ENCODE results near the gene CD82.
A peak's percentile ranks its signal among the peaks of the same experiment; 100 is the strongest.

CD82 gene

GRCh38 chr11:44565211-44565952 is at the start of gene CD82:
Gene CD82, plus strand, starts transcription at chr11:44565663. Its CDS starts 29,000 bp downstream, at chr11:44594663.
- peak; percentile 100 for DNase-seq

GRCh38 chr11:44516688-44517507 is 48.6 kb upstream of the CD82 start:
- DNase-seq = no peak

DNA sequence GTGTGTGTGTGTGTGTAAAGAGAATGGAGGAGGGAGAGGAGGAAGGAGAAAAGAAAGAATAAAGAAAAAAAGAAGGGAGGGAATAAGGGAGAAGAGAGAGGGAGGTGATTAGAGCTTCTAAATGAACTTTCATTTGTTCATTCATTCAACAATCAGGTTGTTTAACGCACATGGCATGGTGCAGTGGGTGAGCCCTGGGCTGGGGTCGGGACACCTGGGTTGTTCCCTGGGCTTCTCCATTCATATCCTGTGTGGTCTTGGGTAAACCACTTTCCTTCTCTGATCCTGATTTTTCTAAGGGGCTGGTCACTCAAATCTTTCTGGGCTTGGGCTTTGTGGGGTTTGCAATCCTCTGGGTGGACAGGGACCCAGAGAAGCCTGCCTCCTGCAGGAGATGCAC is 47.9 kb upstream of the CD82 start:
- no peak for DNase-seq

DNA sequence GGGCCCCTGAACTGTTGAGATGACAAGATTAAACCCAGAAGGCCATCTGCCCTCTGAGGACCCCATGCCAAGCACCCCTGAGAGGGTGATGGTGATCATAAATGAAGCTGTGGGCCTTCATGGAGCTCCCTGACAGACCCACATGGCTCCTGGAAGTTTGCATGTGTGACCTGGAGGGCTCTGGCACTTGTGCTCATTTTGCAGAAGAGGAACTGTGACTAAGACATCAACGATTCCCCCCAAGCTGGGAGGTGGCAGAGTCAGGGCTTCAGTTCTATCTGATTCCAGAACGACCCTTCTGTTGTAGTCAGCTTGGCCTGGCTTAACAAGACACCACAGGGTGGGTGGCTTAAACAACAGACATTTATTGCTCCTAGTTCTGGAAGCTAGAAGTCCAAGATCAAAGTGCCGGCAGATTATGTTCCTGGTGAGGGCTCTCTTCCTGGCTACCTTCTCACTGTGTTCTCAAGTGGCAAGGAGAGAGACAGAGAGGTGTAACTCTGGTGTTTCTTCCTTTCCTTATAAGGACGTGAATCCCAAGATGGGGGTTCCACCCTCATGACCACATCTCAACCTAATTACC is 46.4 kb upstream of the CD82 start:
- no peak for DNase-seq

DNA sequence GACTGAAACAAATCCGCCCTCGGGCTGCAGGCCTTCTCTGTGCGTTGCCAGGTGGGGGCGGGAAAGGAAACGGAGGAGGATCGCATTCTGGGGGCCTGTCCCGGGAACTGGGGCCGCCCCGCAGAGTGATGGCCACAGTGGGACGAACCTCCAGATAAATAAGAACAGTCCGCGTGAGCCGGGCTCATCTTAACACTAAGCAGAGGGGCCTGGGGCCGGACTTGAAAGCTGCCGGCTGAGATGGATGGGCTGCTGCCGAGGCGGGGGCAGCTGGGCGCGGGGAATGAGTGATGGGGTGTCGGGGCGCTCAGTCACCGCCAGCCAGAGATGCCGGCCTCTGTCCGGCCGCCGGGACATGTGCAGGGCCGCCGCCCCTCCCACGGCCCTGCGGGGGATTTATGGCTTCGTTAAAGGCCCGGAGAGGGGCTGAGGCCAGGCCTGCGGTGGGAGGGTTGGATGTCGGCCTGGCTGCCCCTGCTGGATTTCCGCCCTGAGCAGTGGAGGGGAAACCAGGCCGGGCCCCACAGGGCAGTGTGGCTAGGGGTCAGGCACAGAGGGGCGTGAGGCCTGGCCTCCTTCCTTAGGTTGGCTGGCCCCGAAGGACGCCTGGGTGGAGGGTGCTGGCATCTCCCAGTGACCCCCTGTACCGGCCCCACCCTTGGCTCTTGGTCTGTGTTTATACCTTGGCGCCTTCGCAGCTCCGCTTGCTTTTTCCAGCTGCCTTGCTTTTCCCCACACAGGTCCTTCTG is 45.3 kb upstream of the CD82 start:
- peak; percentile 74 for DNase-seq

- no peak for DNase-seq
Observed at GRCh38 chr11:44521148-44521547, 44.3 kb upstream of the CD82 start.

DNA sequence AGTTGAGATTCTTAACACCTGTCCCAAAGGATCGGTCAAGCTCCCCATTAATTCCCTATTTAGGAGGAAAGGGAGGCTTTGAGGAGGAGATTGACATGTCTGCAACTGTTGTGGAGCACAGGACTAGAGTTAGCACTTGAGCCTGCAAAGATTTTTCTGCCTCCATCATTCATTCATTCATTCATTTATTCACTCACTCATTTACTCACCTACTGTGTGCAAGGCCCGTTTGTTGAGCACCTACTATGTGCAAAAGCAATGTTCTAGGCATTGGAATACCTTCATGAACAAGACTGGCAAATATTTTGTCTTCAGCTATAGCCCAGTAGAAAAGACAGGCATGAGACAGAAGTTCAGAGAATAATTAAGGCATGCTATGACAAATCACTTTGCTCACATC is 43.2 kb upstream of the CD82 start:
- DNase-seq = no peak

DNA sequence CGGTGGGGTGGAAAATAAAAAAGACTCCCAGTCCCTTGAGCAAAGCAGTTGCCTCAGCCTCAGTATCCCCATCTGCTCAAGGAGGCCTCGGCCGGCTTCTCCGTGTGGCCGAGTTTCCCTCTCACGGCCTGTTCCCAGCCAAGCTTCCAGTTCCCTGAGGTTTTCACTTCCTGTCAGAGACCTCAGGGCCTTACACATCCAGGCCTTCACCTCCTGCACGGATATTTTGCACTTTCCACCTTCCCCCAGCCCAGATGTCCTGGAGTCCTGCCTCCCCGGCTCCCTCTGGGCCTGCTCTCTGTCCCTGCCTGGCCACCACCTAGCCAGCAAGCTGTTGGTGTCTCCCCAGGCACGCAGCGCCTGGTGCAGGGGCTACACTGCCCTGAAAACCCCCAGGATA is 41.1 kb upstream of the CD82 start:
- DNase-seq = no peak

DNA sequence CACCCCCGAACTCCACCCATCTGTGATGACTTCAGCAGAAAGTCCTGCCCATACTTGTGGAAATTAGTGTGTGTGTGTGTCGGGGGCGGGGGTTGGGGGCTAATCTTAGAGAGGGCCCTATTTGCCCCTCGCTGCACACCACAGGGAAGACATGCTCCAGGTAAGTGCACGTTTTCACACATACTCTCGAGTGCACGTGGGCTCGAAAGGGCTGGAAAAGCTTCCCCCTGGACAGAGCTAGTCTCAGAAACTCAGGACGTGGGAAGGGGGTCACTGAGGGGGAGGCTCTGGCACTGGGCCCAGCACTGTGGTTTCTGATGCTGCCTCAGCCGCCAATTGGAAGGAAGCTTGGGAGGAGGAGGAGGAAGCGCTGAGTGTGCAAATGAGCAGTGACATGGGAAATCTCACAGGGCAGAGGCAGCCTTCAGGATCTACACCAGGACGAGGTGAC is 40.7 kb upstream of the CD82 start:
- DNase-seq = peak; percentile 73

- no peak for DNase-seq
Observed at GRCh38 chr11:44525473-44526252, 39.8 kb upstream of the CD82 start.

GRCh38 chr11:44526438-44526837 is 39.0 kb upstream of the CD82 start:
- no peak for DNase-seq

DNA sequence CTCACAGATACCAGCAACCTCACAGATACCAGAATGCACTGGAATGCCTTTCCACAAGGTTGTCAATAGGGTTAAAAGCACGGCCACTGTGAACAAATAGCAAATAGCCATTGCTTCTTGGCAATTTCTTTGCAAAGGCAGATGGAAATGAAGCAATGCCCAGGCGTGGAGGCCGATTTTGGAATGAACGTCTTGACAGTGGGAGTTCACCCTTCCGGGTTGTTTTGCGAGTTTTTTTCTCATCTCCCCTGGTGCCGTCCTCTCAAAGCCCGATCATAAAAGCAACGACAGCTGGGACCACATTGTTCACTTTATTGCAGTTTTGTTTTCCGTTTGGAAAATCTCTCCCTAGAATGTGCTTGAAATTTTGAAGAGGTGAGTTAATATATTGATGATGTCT is 38.0 kb upstream of the CD82 start:
- DNase-seq = no peak

GRCh38 chr11:44528103-44528502 is 37.4 kb upstream of the CD82 start:
- DNase-seq = no peak

DNA sequence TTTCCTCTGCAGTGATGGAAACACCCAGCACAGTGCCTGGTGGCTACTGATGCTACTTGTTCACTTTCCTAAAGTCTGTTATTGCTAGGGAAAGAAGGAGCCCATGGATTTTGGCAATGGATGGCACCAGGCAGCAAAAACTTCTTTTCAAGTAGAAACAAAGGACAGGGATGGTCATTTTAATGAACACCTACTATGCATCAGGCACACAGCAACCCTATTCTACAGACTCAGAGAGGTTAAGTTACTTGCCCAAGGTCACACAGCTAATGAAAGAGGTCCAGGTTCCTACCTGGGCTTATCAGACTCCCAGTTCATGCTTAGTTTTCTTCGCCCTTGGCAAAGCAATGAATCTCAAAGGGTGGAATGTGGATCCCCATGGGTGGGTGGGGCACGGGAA is 36.9 kb upstream of the CD82 start:
- DNase-seq = no peak

GRCh38 chr11:44529895-44530412 is 35.5 kb upstream of the CD82 start:
- no peak for DNase-seq

- no peak for DNase-seq
Observed at GRCh38 chr11:44530413-44531115, 34.9 kb upstream of the CD82 start.

DNA sequence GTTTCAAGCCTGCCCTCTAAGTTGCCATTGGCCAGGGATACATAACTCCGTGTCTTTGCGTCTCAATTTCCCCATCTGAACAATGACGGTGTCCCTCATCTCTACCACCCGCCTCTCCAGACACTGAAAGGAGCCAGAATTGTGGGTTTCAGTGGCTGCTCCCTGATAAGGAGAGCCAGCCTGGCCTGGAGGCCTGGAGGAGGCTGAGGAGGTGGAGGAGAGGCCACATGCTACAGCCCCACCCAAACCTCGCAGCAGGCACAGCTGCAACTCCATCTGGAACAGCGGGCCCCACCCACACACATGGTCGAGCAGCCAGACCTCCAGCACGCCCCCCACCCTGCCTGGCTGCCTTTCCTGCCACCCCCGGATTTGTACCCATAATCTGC is 34.4 kb upstream of the CD82 start:
- DNase-seq = no peak

- DNase-seq = no peak
Observed at GRCh38 chr11:44531636-44532035, 33.8 kb upstream of the CD82 start.

- DNase-seq = no peak
Observed at GRCh38 chr11:44532809-44533208, 32.7 kb upstream of the CD82 start.

DNA sequence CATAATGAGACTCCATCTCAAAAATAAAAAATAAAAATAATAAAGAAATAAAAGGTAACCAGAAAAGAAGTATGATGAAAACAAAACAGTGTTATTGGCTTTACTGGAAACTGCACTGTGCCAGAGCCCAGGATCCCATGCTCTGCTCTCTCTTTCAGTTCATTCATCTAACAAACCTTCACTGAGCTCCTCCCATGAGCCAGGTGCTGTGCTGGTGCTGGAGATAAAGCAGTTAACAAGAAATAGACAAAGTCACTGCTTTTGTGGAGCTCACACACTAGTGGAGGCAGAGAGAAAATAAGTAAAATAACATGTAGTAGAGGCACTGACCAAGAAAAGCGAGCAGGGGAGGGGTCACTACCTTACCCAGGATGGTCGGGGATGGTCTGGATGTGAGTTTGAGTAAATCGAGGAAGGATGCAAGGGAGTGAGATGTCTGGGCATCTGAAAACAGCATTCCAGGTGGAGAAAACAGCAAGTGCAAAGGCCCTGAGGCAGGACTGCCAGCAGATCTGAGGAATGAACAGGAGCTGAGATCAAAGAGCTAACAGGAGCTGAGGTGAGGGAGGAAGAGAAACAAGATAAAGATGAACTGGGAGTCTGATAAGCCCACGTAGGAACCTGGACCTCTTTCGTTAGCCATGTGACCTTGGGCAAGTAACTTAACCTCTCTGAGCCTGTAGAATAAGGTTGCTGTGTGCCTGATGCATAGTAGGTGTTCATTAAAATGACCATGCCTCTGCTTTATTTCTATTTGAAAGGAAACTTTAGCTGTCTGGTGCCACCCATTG is 31.3 kb upstream of the CD82 start:
- DNase-seq = no peak

All from right forelimb (tissue), 1 donor.